ENCODE measurements around the gene RPL14. TPM values are rescaled to one million over a fixed set of nuclear protein-coding genes. Genes with fewer than 3 reads are reported as not detected.

Gene RPL14
- total RNA-seq, 5 donors from 2014 or later (not counting 1 experiment from before 2014, with no cell fraction given), result 2,898 to 3,980 (median 3,701) TPM

- under 1% methylated on average over 26 of the region's 48 CpGs for WGBS (ENCODE audit: insufficient coverage)
- H3K27ac Mint-ChIP-seq, result peak within 1 kb of the TSS; percentile 79 to 95
- H3K4me3 Mint-ChIP-seq, result peak within 1 kb of the TSS; percentile 89 to 92 (median 91)
- H3K27ac ChIP-seq (ENCODE audit: low read length), result peak within 1 kb of the TSS; percentile 80
- H3K27me3 ChIP-seq (replicated peaks in 1 of 2; ENCODE audit: control insufficient read depth in 2 of 2, extremely low read depth in 1 of 2, insufficient read depth in 2 of 2, low read length in 1 of 2), result no peaks in the 10 kb centered on the region
- peak within 1 kb of the TSS; percentile 87 to 88 for H3K4me3 ChIP-seq (ENCODE audit: control insufficient read depth in 1 of 2, extremely low read depth in 1 of 2, low read length in 1 of 2)
- ChIA-PET CTCF (interaction anchor here (0.6 to 0.8 kb wide), 2 partner anchors 24 to 104 kb away, joined by 3 read pairs; no protein-coding TSS in a partner anchor), POLR2A (interaction anchor here in 1 of 2 donors (0.5 to 1.0 kb wide), 4 partner anchors 11 to 1607 kb away, joined by 3 to 8 read pairs (median 4); partner anchors contain the start of gene ULK4)
- H3K36me3 ChIP-seq (ENCODE audit: control insufficient read depth in 2 of 2, extremely low read depth in 1 of 2, insufficient read depth in 1 of 2, low read length in 1 of 2), result peaks cover 0 to 1% of the 10 kb centered on the region in 2 donors
- no peaks in the 10 kb centered on the region for H3K9me3 Mint-ChIP-seq
- no peaks in the 10 kb centered on the region for H3K9me3 ChIP-seq
- ATAC-seq (replicated peaks in 1 of 4), result peak; percentile 83 to 87 (median 86)
- peaks cover 20% of the 10 kb centered on the region for H3K36me3 Mint-ChIP-seq
- H3K27me3 Mint-ChIP-seq, result no peaks in the 10 kb centered on the region
- DNase-seq, result peak in 34 of 35 experiments; percentile 8 to 73 (median 40)
- H3K4me1 Mint-ChIP-seq, result peaks cover 21 to 28% (median 28%) of the 10 kb centered on the region in 3 donors
- peaks cover 0 to 20% of the 10 kb centered on the region in 2 experiments for H3K4me1 ChIP-seq (ENCODE audit: control insufficient read depth in 1 of 2, extremely low read depth in 1 of 2, insufficient read depth in 2 of 2, low read length in 2 of 2)
These were observed 19.6 kb downstream of the RPL14 start, which contains the start of gene ZNF619 for GRCh38 chr3:40476478-40477470. Gene ZNF619 (plus strand): TSS chr3:40477122. CDS start chr3:40477980, 858 bp downstream.

GRCh38 chr3:40477666-40478065, 20.5 kb downstream of the RPL14 start:
- Histone ChIP-seq H3K4me3 (ENCODE audit: control insufficient read depth in 1 of 2, extremely low read depth in 1 of 2, low read length in 1 of 2) (peak overlapping the region in 1 of 2 donors; percentile 88), H3K36me3 (ENCODE audit: control insufficient read depth in 2 of 2, extremely low read depth in 1 of 2, insufficient read depth in 1 of 2, low read length in 1 of 2) (peaks cover 0 to 9% of the 10 kb centered on the region in 2 donors), H3K4me1 (ENCODE audit: control insufficient read depth in 1 of 2, extremely low read depth in 1 of 2, insufficient read depth in 2 of 2, low read length in 2 of 2) (peaks cover 0 to 23% of the 10 kb centered on the region in 2 experiments), H3K27ac (ENCODE audit: low read length) (peak overlapping the region; percentile 80), H3K9me3 (no peaks in the 10 kb centered on the region), H3K27me3 (replicated peaks in 1 of 2; ENCODE audit: control insufficient read depth in 2 of 2, extremely low read depth in 1 of 2, insufficient read depth in 2 of 2, low read length in 1 of 2) (no peaks in the 10 kb centered on the region)
- WGBS (ENCODE audit: insufficient coverage), result 94% methylated on average over 3 of the region's 4 CpGs
- no peaks in the 10 kb centered on the region for H3K27me3 Mint-ChIP-seq
- peak overlapping the region; percentile 79 to 95 for H3K27ac Mint-ChIP-seq
- no peaks in the 10 kb centered on the region for H3K9me3 Mint-ChIP-seq
- H3K36me3 Mint-ChIP-seq, result peaks cover 27% of the 10 kb centered on the region
- ATAC-seq (replicated peaks in 1 of 4), result no peak
- CTCF ChIA-PET, result interaction anchor here in 1 of 2 donors (0.6 kb wide), 1 partner anchor 103 kb away, joined by 3 read pairs; no protein-coding TSS in a partner anchor
- POLR2A ChIA-PET, result interaction anchor here in 1 of 2 donors (0.6 to 1.0 kb wide), 3 partner anchors 21 to 1606 kb away, joined by 3 to 8 read pairs (median 3); partner anchors contain the start of gene ULK4
- H3K4me3 Mint-ChIP-seq, result peak overlapping the region; percentile 89 to 92 (median 91)
- no peak for DNase-seq
- H3K4me1 Mint-ChIP-seq, result peaks cover 28 to 35% (median 35%) of the 10 kb centered on the region in 3 donors

GRCh38 chr3:40487172-40487571, 30.0 kb downstream of the RPL14 start:
- POLR2A ChIA-PET, result no interaction called here
- Histone ChIP-seq H3K27ac (ENCODE audit: low read length) (no peak overlapping the region), H3K36me3 (ENCODE audit: control insufficient read depth in 2 of 2, extremely low read depth in 1 of 2, insufficient read depth in 1 of 2, low read length in 1 of 2) (peaks cover 11 to 33% of the 10 kb centered on the region in 2 donors), H3K9me3 (peaks cover 4% of the 10 kb centered on the region), H3K4me3 (ENCODE audit: control insufficient read depth in 1 of 2, extremely low read depth in 1 of 2, low read length in 1 of 2) (no peak overlapping the region), H3K27me3 (replicated peaks in 1 of 2; ENCODE audit: control insufficient read depth in 2 of 2, extremely low read depth in 1 of 2, insufficient read depth in 2 of 2, low read length in 1 of 2) (no peaks in the 10 kb centered on the region), H3K4me1 (ENCODE audit: control insufficient read depth in 1 of 2, extremely low read depth in 1 of 2, insufficient read depth in 2 of 2, low read length in 2 of 2) (peaks cover 0 to 13% of the 10 kb centered on the region in 2 experiments)
- H3K9me3 Mint-ChIP-seq, result peaks cover 6 to 22% (median 16%) of the 10 kb centered on the region in 3 donors
- H3K4me1 Mint-ChIP-seq, result peaks cover 10 to 13% (median 11%) of the 10 kb centered on the region in 3 donors
- ATAC-seq (replicated peaks in 1 of 4) (no peak), DNase-seq (no peak)
- no peak overlapping the region for H3K27ac Mint-ChIP-seq
- 86% methylated on average over 1 of the region's 3 CpGs for WGBS (ENCODE audit: insufficient coverage)
- peaks cover 47% of the 10 kb centered on the region for H3K36me3 Mint-ChIP-seq
- no peak overlapping the region for H3K4me3 Mint-ChIP-seq
- no peaks in the 10 kb centered on the region for H3K27me3 Mint-ChIP-seq
- CTCF ChIA-PET, result no interaction called here

- no peaks in the 10 kb centered on the region for H3K27me3 ChIP-seq (replicated peaks in 1 of 2; ENCODE audit: control insufficient read depth in 2 of 2, extremely low read depth in 1 of 2, insufficient read depth in 2 of 2, low read length in 1 of 2)
- no peak overlapping the region for H3K4me3 ChIP-seq (ENCODE audit: control insufficient read depth in 1 of 2, extremely low read depth in 1 of 2, low read length in 1 of 2)
- Mint-ChIP-seq H3K27ac (no peak overlapping the region), H3K4me3 (no peak overlapping the region), H3K4me1 (no peaks in the 10 kb centered on the region), H3K27me3 (no peaks in the 10 kb centered on the region), H3K9me3 (peaks cover 6 to 22% (median 16%) of the 10 kb centered on the region in 3 donors), H3K36me3 (peaks cover 29% of the 10 kb centered on the region)
- DNase-seq, result no peak
- no peaks in the 10 kb centered on the region for H3K4me1 ChIP-seq (ENCODE audit: control insufficient read depth in 1 of 2, extremely low read depth in 1 of 2, insufficient read depth in 2 of 2, low read length in 2 of 2)
- POLR2A ChIA-PET, result no interaction called here
- peaks cover 7 to 18% of the 10 kb centered on the region in 2 donors for H3K36me3 ChIP-seq (ENCODE audit: control insufficient read depth in 2 of 2, extremely low read depth in 1 of 2, insufficient read depth in 1 of 2, low read length in 1 of 2)
- H3K9me3 ChIP-seq, result peaks cover 4% of the 10 kb centered on the region
- H3K27ac ChIP-seq (ENCODE audit: low read length), result no peak overlapping the region
- no CpG with 5 or more reads among the region's 5 CpGs for WGBS (ENCODE audit: insufficient coverage)
- CTCF ChIA-PET, result no interaction called here
- ATAC-seq (replicated peaks in 1 of 4), result no peak
These were observed 33.8 kb downstream of the RPL14 start for GRCh38 chr3:40490916-40491315.

- H3K27ac ChIP-seq (ENCODE audit: low read length), result no peak overlapping the region
- Mint-ChIP-seq H3K27me3 (no peaks in the 10 kb centered on the region), H3K4me1 (no peaks in the 10 kb centered on the region), H3K9me3 (peaks cover 0 to 4% (median 0%) of the 10 kb centered on the region in 3 donors), H3K4me3 (no peak overlapping the region), H3K27ac (no peak overlapping the region), H3K36me3 (peaks cover 8% of the 10 kb centered on the region)
- DNase-seq, result no peak
- no peaks in the 10 kb centered on the region for H3K36me3 ChIP-seq (ENCODE audit: control insufficient read depth in 2 of 2, extremely low read depth in 1 of 2, insufficient read depth in 1 of 2, low read length in 1 of 2)
- no peaks in the 10 kb centered on the region for H3K9me3 ChIP-seq
- H3K4me1 ChIP-seq (ENCODE audit: control insufficient read depth in 1 of 2, extremely low read depth in 1 of 2, insufficient read depth in 2 of 2, low read length in 2 of 2), result no peaks in the 10 kb centered on the region
- 83% methylated on average over 1 of the region's 2 CpGs for WGBS (ENCODE audit: insufficient coverage)
- POLR2A ChIA-PET, result no interaction called here
- no peak overlapping the region for H3K4me3 ChIP-seq (ENCODE audit: control insufficient read depth in 1 of 2, extremely low read depth in 1 of 2, low read length in 1 of 2)
- CTCF ChIA-PET, result no interaction called here
- no peak for ATAC-seq (replicated peaks in 1 of 4)
- no peaks in the 10 kb centered on the region for H3K27me3 ChIP-seq (replicated peaks in 1 of 2; ENCODE audit: control insufficient read depth in 2 of 2, extremely low read depth in 1 of 2, insufficient read depth in 2 of 2, low read length in 1 of 2)
These were observed 37.6 kb downstream of the RPL14 start for GRCh38 chr3:40494698-40495097.

- Histone ChIP-seq H3K4me1 (ENCODE audit: control insufficient read depth in 1 of 2, extremely low read depth in 1 of 2, insufficient read depth in 2 of 2, low read length in 2 of 2) (no peaks in the 10 kb centered on the region), H3K27ac (ENCODE audit: low read length) (no peak overlapping the region), H3K4me3 (ENCODE audit: control insufficient read depth in 1 of 2, extremely low read depth in 1 of 2, low read length in 1 of 2) (no peak overlapping the region), H3K27me3 (replicated peaks in 1 of 2; ENCODE audit: control insufficient read depth in 2 of 2, extremely low read depth in 1 of 2, insufficient read depth in 2 of 2, low read length in 1 of 2) (no peaks in the 10 kb centered on the region), H3K36me3 (ENCODE audit: control insufficient read depth in 2 of 2, extremely low read depth in 1 of 2, insufficient read depth in 1 of 2, low read length in 1 of 2) (no peaks in the 10 kb centered on the region), H3K9me3 (no peaks in the 10 kb centered on the region)
- DNase-seq (no peak), ATAC-seq (replicated peaks in 1 of 4) (no peak)
- H3K9me3 Mint-ChIP-seq, result no peaks in the 10 kb centered on the region
- ChIA-PET CTCF (no interaction called here), POLR2A (interaction anchor here in 1 of 2 donors (0.6 kb wide), 1 partner anchor 53 kb away, joined by 3 read pairs; no protein-coding TSS in a partner anchor)
- no peak overlapping the region for H3K4me3 Mint-ChIP-seq
- H3K27me3 Mint-ChIP-seq, result no peaks in the 10 kb centered on the region
- no peaks in the 10 kb centered on the region for H3K4me1 Mint-ChIP-seq
- peaks cover 3% of the 10 kb centered on the region for H3K36me3 Mint-ChIP-seq
- H3K27ac Mint-ChIP-seq, result no peak overlapping the region
- 100% methylated on average over 1 of the region's 2 CpGs for WGBS (ENCODE audit: insufficient coverage)
These were observed 40.1 kb downstream of the RPL14 start for GRCh38 chr3:40497288-40497687.

All from T-cell (primary cell).